Ishikawa (cell line): Measurements from ENCODE around the gene GNB1L.

ENCODE experiments used
- CEBPB ChIP-seq: IDR thresholded peaks from 2 replicates; pipeline ENCODE4 v1.6.1; 2012
- CREB1 ChIP-seq: IDR thresholded peaks from 2 replicates; pipeline ENCODE4 v1.6.1; 2012; ENCODE audit warnings: low read depth
- EGR1 ChIP-seq: IDR thresholded peaks from 2 replicates; pipeline ENCODE4 v1.6.1; 2012
- EP300 ChIP-seq: IDR thresholded peaks from 2 replicates; pipeline ENCODE4 v1.6.1; 2012; ENCODE audit warnings: borderline replicate concordance
- FOXM1 ChIP-seq: IDR thresholded peaks from 2 replicates; pipeline ENCODE4 v1.6.1; 2012; ENCODE audit warnings: low read depth, borderline replicate concordance
- NFIC ChIP-seq: IDR thresholded peaks from 2 replicates; pipeline ENCODE4 v1.6.1; 2012
- RAD21 ChIP-seq: IDR thresholded peaks from 2 replicates; pipeline ENCODE4 v1.6.1; 2012; ENCODE audit warnings: low read depth
- TAF1 ChIP-seq: IDR thresholded peaks from 2 replicates; pipeline ENCODE4 v1.6.1; 2012; ENCODE audit warnings: low read depth, mild to moderate bottlenecking
- TCF12 ChIP-seq: IDR thresholded peaks from 2 replicates; pipeline ENCODE4 v1.6.1; 2012; ENCODE audit warnings: low read depth
- TEAD4 ChIP-seq: IDR thresholded peaks from 2 replicates; pipeline ENCODE4 v1.6.1; 2012
- YY1 ChIP-seq: IDR thresholded peaks from 2 replicates; pipeline ENCODE4 v1.6.1; 2012; ENCODE audit warnings: low read depth
- ZBTB7A ChIP-seq: IDR thresholded peaks from 2 replicates; pipeline ENCODE4 v1.6.1; 2012; ENCODE audit warnings: low read depth
- TF ChIP-seq, protein P1 (sequence below): IDR thresholded peaks from 2 replicates; pipeline ENCODE4 v1.6.1; 2012; ENCODE audit warnings: low read depth, mild to moderate bottlenecking
- TF ChIP-seq, protein P2 (sequence below): IDR thresholded peaks from 2 replicates; pipeline ENCODE4 v1.6.1; 2012
- TF ChIP-seq, protein P3 (sequence below): IDR thresholded peaks from 2 replicates; pipeline ENCODE4 v1.6.1; 2012

GNB1L gene

DNA sequence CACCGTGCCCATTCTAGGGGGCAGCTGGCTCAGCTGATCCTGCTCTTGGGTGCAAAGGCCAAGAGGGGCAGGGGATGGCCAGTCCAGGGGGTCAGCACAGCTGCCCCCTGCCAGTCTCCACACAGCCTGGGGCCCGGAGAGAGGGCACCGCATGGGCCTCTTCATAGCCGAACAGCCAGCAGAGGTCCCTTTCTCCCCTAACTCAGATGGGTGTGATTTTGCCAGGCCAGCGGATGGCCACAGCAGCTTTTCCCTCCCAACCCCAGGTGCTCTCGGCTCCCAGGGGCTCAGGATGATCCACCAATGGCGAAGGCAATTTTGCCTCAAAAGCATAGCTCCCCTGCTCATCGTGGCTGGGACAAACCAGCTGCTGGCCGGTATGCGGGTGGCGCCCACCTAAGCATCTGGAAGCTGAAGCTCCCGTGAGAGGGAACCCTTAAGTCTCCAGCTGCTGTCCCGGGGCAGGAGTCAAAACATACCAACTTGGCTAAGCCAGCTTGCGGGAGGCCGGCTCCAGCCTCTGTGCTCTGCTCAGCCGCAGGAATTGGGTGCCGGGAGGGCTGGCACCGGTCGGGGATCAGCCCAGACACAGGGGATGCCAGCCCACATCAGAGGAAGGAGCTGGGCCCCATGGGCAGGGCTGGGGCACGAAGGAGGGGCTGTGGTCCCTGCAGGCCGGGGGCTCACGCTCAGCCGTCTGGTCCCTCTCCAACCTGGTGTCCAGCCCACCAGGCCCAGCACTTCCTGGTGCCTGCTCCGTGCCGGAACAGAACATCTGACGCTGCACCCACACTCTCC, 30.5 kb upstream of the GNB1L start:
- TF ChIP-seq TEAD4 (no peak), CEBPB (no peak), ZBTB7A (no peak), EGR1 (no peak), EP300 (no peak), YY1 (no peak), TAF1 (no peak), CREB1 (no peak), FOXM1 (no peak), NFIC (no peak), RAD21 (no peak), TCF12 (no peak)
- TF ChIP-seq, protein P1, sequence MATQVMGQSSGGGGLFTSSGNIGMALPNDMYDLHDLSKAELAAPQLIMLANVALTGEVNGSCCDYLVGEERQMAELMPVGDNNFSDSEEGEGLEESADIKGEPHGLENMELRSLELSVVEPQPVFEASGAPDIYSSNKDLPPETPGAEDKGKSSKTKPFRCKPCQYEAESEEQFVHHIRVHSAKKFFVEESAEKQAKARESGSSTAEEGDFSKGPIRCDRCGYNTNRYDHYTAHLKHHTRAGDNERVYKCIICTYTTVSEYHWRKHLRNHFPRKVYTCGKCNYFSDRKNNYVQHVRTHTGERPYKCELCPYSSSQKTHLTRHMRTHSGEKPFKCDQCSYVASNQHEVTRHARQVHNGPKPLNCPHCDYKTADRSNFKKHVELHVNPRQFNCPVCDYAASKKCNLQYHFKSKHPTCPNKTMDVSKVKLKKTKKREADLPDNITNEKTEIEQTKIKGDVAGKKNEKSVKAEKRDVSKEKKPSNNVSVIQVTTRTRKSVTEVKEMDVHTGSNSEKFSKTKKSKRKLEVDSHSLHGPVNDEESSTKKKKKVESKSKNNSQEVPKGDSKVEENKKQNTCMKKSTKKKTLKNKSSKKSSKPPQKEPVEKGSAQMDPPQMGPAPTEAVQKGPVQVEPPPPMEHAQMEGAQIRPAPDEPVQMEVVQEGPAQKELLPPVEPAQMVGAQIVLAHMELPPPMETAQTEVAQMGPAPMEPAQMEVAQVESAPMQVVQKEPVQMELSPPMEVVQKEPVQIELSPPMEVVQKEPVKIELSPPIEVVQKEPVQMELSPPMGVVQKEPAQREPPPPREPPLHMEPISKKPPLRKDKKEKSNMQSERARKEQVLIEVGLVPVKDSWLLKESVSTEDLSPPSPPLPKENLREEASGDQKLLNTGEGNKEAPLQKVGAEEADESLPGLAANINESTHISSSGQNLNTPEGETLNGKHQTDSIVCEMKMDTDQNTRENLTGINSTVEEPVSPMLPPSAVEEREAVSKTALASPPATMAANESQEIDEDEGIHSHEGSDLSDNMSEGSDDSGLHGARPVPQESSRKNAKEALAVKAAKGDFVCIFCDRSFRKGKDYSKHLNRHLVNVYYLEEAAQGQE: no peak
- TF ChIP-seq, protein P2, sequence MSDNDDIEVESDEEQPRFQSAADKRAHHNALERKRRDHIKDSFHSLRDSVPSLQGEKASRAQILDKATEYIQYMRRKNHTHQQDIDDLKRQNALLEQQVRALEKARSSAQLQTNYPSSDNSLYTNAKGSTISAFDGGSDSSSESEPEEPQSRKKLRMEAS: no peak
- TF ChIP-seq, protein P3, sequence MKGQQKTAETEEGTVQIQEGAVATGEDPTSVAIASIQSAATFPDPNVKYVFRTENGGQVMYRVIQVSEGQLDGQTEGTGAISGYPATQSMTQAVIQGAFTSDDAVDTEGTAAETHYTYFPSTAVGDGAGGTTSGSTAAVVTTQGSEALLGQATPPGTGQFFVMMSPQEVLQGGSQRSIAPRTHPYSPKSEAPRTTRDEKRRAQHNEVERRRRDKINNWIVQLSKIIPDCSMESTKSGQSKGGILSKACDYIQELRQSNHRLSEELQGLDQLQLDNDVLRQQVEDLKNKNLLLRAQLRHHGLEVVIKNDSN: no peak

DNA sequence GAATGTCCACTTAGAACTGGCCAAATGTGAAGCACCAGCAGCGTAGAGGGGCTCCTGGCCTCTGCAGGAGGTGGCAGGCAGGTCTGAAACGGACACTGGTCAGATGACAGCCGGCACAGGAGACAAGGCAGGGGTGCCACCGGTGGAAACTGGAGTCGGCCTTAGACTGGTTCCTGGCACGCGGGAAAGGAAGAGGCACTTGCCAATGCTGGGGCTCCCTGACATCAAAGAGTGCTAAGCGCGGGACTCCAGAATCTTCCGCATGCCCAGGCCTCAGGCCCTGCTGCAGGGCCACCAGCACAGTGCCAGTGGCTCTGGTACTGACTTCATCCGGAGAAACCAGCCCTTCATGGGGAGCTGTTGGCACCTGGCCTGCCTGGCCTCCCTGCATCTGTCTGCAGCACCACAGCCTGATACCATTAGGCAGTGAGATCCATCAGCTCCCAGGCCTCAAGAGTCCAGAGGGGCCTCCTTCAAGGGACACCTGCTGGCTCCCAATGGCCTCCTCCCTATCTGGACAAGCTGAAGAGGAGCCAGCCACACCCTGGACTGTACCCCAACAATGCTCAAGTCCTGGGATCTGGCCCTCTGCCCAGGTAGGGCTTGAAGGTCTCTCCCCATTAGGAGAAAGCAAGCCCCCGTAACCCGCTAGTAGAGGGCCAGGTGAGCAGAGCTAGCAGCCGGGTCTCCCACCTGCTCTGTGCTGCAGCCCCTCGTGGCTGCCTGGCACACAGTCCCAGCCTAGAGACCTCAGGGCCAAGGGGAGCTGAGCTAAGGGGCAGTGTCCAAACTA, 29.7 kb upstream of the GNB1L start:
- TF ChIP-seq CEBPB (no peak), TAF1 (no peak), EGR1 (no peak), EP300 (no peak), ZBTB7A (no peak), RAD21 (no peak), NFIC (no peak), YY1 (no peak), TCF12 (no peak), CREB1 (no peak), FOXM1 (no peak), TEAD4 (no peak)
- TF ChIP-seq, protein P3: no peak
- TF ChIP-seq, protein P1: no peak
- TF ChIP-seq, protein P2: no peak

DNA sequence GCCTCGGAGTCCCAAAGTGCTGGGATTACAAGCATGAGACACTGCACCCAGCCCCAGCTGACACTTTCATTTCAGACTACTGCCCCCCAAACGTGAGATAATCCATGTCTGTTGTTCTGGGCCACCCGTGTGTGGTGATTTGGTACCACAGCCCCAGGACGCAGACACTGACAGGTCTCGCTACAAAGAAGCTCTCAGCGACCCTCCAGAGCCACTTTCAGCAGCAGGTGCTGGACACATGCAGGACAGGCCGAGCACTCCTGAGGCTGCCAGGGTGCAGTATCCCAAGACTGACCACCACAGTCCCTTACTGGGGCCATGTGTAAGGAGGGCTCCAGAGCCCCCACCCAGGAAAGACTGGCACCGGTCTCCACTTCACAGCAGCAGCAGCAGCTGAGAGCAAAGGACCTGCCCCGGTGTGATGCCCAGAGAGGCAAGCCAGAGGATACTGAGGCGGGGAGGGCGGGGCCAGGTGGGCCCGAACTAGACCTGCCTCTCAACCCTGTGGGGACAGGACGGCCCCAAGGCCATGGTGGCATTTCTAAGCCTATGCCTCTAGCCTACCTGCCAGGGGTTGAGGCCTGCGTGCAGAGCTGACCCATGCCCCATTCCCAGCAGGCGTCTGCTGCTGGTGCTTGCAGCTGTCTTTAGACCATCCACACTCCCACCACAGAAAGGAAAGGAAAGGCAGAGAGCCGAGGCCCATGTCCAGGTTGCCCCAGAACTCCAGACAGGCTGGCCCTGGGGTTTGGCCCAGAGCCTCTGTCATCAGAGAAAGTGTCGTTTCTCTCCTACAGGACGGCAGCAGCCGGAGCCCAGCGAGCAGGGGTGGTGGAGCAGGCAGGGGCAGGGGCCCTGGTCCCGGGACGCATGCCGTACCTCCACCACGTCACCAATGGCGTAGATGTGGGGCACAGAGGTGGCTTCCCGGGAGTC, 28.0 kb upstream of the GNB1L start:
- TF ChIP-seq, protein P2: no peak
- TF ChIP-seq TCF12: no peak
- no peak for TF ChIP-seq CREB1
- TF ChIP-seq FOXM1: no peak
- TF ChIP-seq EGR1: no peak
- no peak for TF ChIP-seq NFIC
- no peak for TF ChIP-seq ZBTB7A
- TF ChIP-seq RAD21: no peak
- no peak for TF ChIP-seq EP300
- TF ChIP-seq TAF1: no peak
- no peak for TF ChIP-seq TEAD4
- no peak for TF ChIP-seq YY1
- TF ChIP-seq CEBPB: no peak
- TF ChIP-seq, protein P1: no peak
- TF ChIP-seq, protein P3: no peak
